Middle frontal gyrus (tissue), 1 donor: ENCODE data around the gene IRF2BPL.
A peak's percentile ranks its signal among the peaks of the same experiment; 100 is the strongest.

Experiments
- DNase-seq: peaks from one replicate; pipeline ENCODE4 v3.0.0-alpha.2; 2015; ENCODE audit warnings: low spot score; ENCODE audit errors: extremely low spot score

IRF2BPL gene

GRCh38 chr14:77028384-77029231 lies at the start of gene IRF2BPL:
TSS of gene IRF2BPL (minus strand) at chr14:77028708. CDS start at chr14:77027792, 916 bp downstream.
- peak; percentile 93 for DNase-seq

GRCh38 chr14:77077040-77077439 lies 48.5 kb upstream of the IRF2BPL start:
- no peak for DNase-seq

- no peak for DNase-seq
Observed at GRCh38 chr14:77076113-77076631, 47.7 kb upstream of the IRF2BPL start.

GRCh38 chr14:77074969-77075368 lies 46.5 kb upstream of the IRF2BPL start:
- no peak for DNase-seq

- DNase-seq = no peak
Observed at GRCh38 chr14:77071938-77072388, 43.5 kb upstream of the IRF2BPL start.

GRCh38 chr14:77069551-77069950 lies 41.0 kb upstream of the IRF2BPL start:
- no peak for DNase-seq

GRCh38 chr14:77068517-77069200 lies 40.2 kb upstream of the IRF2BPL start:
- DNase-seq = no peak

- no peak for DNase-seq
Observed at GRCh38 chr14:77067632-77068516, 39.4 kb upstream of the IRF2BPL start.

- no peak for DNase-seq
Observed at GRCh38 chr14:77066578-77067172, 38.2 kb upstream of the IRF2BPL start.

- DNase-seq = no peak
Observed at GRCh38 chr14:77065851-77066577, 37.5 kb upstream of the IRF2BPL start.

- DNase-seq = no peak
Observed at GRCh38 chr14:77064521-77065178, 36.1 kb upstream of the IRF2BPL start.

GRCh38 chr14:77063571-77064171 lies 35.2 kb upstream of the IRF2BPL start:
- no peak for DNase-seq

GRCh38 chr14:77062261-77062660 lies 33.8 kb upstream of the IRF2BPL start:
- DNase-seq = no peak

GRCh38 chr14:77061630-77062257 lies 33.2 kb upstream of the IRF2BPL start:
- DNase-seq = no peak

- DNase-seq = no peak
Observed at GRCh38 chr14:77059276-77059915, 30.9 kb upstream of the IRF2BPL start.

GRCh38 chr14:77058785-77059184 lies 30.3 kb upstream of the IRF2BPL start:
- no peak for DNase-seq

- DNase-seq = no peak
Observed at GRCh38 chr14:77058117-77058516, 29.6 kb upstream of the IRF2BPL start.

GRCh38 chr14:77055981-77056380 lies 27.5 kb upstream of the IRF2BPL start:
- DNase-seq = no peak
